Measurements from ENCODE around the gene ARL16.

DNA sequence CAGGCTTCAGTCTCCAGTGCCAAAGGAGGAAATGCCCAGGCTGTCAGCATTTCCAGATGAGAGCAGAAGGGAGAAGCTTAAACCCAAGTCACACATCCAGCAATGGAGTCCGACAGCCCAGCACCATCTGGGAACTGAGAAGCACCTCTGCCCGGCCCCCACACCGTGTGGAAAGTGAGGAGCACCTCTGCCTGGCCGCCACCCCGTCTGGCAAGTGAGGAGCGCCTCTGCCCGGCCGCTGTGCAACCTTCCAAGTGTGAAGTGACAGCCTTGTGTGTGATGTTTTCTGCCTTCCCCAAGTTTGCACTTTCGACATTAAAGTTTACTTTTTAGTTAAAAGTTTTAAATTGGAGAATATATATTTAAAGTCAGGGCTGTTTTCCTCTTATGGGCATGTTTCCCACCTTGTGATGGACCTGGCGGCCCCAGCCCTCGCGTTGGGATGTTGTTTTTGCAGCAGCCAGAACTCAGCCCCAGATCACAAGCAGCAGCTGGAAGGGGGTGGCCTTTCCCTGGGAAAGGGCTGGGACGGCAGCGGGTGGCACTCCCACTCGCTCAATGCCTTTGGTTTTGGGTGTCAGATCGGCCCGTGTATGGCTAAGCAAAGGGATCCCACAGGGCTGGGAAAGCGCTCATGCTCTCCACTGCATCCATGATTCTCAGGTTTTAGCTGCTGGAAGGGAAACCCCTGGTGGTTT is 9.9 kb downstream of the ARL16 start:
- TF ChIP-seq EZH2 (IDR thresholded peaks at IDR 0.05; ENCODE audit: low read depth, unreplicated experiment): no peak
- TF ChIP-seq, protein P1, sequence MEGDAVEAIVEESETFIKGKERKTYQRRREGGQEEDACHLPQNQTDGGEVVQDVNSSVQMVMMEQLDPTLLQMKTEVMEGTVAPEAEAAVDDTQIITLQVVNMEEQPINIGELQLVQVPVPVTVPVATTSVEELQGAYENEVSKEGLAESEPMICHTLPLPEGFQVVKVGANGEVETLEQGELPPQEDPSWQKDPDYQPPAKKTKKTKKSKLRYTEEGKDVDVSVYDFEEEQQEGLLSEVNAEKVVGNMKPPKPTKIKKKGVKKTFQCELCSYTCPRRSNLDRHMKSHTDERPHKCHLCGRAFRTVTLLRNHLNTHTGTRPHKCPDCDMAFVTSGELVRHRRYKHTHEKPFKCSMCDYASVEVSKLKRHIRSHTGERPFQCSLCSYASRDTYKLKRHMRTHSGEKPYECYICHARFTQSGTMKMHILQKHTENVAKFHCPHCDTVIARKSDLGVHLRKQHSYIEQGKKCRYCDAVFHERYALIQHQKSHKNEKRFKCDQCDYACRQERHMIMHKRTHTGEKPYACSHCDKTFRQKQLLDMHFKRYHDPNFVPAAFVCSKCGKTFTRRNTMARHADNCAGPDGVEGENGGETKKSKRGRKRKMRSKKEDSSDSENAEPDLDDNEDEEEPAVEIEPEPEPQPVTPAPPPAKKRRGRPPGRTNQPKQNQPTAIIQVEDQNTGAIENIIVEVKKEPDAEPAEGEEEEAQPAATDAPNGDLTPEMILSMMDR (conservative IDR thresholded peaks at IDR 0.05; ENCODE audit: low read depth in 2 of 2): no peak
- TF ChIP-seq, protein P2, sequence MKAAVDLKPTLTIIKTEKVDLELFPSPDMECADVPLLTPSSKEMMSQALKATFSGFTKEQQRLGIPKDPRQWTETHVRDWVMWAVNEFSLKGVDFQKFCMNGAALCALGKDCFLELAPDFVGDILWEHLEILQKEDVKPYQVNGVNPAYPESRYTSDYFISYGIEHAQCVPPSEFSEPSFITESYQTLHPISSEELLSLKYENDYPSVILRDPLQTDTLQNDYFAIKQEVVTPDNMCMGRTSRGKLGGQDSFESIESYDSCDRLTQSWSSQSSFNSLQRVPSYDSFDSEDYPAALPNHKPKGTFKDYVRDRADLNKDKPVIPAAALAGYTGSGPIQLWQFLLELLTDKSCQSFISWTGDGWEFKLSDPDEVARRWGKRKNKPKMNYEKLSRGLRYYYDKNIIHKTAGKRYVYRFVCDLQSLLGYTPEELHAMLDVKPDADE (IDR thresholded peaks at IDR 0.05): no peak

Measured in GM23338 (cell line).